Measurements from ENCODE around the gene GTPBP4. TPM values are rescaled to one million over a fixed set of nuclear protein-coding genes. Genes with fewer than 3 reads are reported as not detected.
A peak's percentile ranks its signal among the peaks of the same experiment; 100 is the strongest.

GTPBP4 gene
- total and polyA plus RNA-seq, 2 of the 13 experiments (the other 11 are each of a cell fraction or from before 2014, with no cell fraction given), result 24.1 to 85.5 TPM

DNA sequence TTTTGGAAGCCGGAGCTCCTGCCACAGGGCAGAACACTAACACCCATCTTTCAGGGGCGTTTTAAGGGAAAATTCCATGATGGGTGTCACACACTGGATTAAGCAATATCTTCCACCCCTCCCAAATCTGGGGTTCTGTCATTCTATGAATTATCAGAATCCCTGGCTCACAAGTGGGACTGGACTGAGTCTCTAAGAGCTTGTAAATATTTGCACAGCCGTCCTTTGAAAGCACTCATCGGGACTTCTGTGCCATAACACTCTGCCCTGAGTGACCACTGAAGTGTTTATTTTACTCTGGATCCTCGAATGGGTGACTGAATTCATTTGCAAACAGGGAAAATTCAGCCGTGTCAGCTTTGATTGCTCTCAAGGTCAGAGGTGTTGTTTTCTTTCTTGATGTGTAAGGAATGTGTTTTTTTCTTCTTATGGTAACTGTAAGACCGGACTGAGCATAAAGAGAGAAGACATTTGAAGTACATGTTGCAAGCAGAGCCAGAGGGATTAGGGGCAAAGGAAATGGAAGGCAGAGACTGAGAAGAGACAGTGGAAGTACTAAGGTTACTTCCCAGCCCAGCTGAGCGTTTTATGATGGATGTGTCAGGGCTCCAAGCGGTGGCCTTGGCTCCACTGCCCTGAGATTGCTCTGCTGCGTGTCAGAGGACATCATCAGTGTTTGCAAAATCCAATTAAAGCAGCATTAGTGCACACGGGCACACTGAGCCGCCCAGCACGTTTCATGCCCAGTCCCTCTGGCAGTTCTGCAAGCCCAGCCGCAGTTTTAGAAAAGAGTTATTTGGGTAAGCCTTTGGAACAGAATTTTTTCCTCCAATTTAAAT, 17.7 kb upstream of the GTPBP4 start (continued):
- TF ChIP-seq ZFP36 (IDR thresholded peaks at IDR 0.05; ENCODE audit: borderline replicate concordance, low read depth, low read length, partially characterized antibody) (no peak), ZNF317 (CRISPR knock-in tag; IDR thresholded peaks at IDR 0.05) (0 out of 2 replicates have a peak, but pooled peaks have one; percentile 62), ZNF326 (CRISPR knock-in tag; IDR thresholded peaks at IDR 0.05; ENCODE audit: borderline replicate concordance) (no peak), ZSCAN30 (CRISPR knock-in tag; IDR thresholded peaks at IDR 0.05) (no peak), SMARCE1 (IDR thresholded peaks at IDR 0.05; ENCODE audit: borderline replicate concordance) (no peak), DRAP1 (CRISPR knock-in tag; IDR thresholded peaks at IDR 0.05) (no peak), ZNF879 (CRISPR knock-in tag; IDR thresholded peaks at IDR 0.05) (no peak), ZNF790 (CRISPR knock-in tag; IDR thresholded peaks at IDR 0.05; ENCODE audit: borderline replicate concordance) (no peak), MYNN (CRISPR knock-in tag; IDR thresholded peaks at IDR 0.05; ENCODE audit: low read depth) (no peak), IKZF1 (IDR thresholded peaks at IDR 0.05) (no peak), RBM39 (IDR thresholded peaks at IDR 0.05; ENCODE audit: low read depth, low read length, poor library complexity, severe bottlenecking) (no peak), TOE1 (CRISPR knock-in tag; IDR thresholded peaks at IDR 0.05) (peak; percentile 23; the same call in 1 of the 2 replicates), ZNF451 (CRISPR knock-in tag; IDR thresholded peaks at IDR 0.05) (no peak), ZNF674 (CRISPR knock-in tag; IDR thresholded peaks at IDR 0.05; ENCODE audit: low read depth) (no peak), ZNF281 (CRISPR knock-in tag; IDR thresholded peaks at IDR 0.05; ENCODE audit: borderline replicate concordance) (no peak), ZBTB7A (CRISPR knock-in tag; IDR thresholded peaks at IDR 0.05) (no peak), SP2 (CRISPR knock-in tag; IDR thresholded peaks at IDR 0.05) (no peak), ZSCAN31 (CRISPR knock-in tag; IDR thresholded peaks at IDR 0.05; ENCODE audit: low read depth) (no peak), DR1 (CRISPR knock-in tag; IDR thresholded peaks at IDR 0.05) (no peak), GLI4 (CRISPR knock-in tag; IDR thresholded peaks at IDR 0.05; ENCODE audit: borderline replicate concordance) (0 out of 2 replicates have a peak, but pooled peaks have one; percentile 39)
- TF ChIP-seq, protein P1, sequence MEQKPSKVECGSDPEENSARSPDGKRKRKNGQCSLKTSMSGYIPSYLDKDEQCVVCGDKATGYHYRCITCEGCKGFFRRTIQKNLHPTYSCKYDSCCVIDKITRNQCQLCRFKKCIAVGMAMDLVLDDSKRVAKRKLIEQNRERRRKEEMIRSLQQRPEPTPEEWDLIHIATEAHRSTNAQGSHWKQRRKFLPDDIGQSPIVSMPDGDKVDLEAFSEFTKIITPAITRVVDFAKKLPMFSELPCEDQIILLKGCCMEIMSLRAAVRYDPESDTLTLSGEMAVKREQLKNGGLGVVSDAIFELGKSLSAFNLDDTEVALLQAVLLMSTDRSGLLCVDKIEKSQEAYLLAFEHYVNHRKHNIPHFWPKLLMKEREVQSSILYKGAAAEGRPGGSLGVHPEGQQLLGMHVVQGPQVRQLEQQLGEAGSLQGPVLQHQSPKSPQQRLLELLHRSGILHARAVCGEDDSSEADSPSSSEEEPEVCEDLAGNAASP (CRISPR knock-in tag; IDR thresholded peaks at IDR 0.05; ENCODE audit: borderline replicate concordance), result no peak; the same call in 1 of the 2 replicates
- TF ChIP-seq, protein P2, sequence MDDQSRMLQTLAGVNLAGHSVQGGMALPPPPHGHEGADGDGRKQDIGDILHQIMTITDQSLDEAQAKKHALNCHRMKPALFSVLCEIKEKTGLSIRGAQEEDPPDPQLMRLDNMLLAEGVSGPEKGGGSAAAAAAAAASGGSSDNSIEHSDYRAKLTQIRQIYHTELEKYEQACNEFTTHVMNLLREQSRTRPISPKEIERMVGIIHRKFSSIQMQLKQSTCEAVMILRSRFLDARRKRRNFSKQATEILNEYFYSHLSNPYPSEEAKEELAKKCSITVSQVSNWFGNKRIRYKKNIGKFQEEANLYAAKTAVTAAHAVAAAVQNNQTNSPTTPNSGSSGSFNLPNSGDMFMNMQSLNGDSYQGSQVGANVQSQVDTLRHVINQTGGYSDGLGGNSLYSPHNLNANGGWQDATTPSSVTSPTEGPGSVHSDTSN (CRISPR knock-in tag; IDR thresholded peaks at IDR 0.05; ENCODE audit: borderline replicate concordance), result no peak
- TF ChIP-seq, protein P3, sequence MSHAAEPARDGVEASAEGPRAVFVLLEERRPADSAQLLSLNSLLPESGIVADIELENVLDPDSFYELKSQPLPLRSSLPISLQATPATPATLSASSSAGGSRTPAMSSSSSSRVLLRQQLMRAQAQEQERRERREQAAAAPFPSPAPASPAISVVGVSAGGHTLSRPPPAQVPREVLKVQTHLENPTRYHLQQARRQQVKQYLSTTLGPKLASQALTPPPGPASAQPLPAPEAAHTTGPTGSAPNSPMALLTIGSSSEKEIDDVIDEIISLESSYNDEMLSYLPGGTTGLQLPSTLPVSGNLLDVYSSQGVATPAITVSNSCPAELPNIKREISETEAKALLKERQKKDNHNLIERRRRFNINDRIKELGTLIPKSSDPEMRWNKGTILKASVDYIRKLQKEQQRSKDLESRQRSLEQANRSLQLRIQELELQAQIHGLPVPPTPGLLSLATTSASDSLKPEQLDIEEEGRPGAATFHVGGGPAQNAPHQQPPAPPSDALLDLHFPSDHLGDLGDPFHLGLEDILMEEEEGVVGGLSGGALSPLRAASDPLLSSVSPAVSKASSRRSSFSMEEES (CRISPR knock-in tag; IDR thresholded peaks at IDR 0.05), result no peak

All from HepG2 (cell line).